H9 (cell line): ENCODE data around the gene ZNF423. TPM values are rescaled to one million over a fixed set of nuclear protein-coding genes. Genes with fewer than 3 reads are reported as not detected.

Source experiments
- DNase-seq: peaks from one replicate; pipeline ENCODE4 v3.0.0-alpha.2; 2017
- H2AFZ ChIP-seq: one replicate; pipeline ENCODE4 v1.6.1; 2013; ENCODE audit warnings: mild to moderate bottlenecking, low read length, control low read depth, moderate library complexity
- H2AK5ac ChIP-seq: 2 replicates; pipeline ENCODE4 v1.6.1; 2013; ENCODE audit warnings: low read length, control low read depth, mixed read lengths; ENCODE audit not compliant: insufficient read length
- H2BK120ac ChIP-seq: one replicate; pipeline ENCODE4 v1.6.1; 2013; ENCODE audit warnings: low read depth, mild to moderate bottlenecking, low read length, control low read depth, inconsistent platforms; ENCODE audit not compliant: poor library complexity, severe bottlenecking
- H2BK12ac ChIP-seq: 2 replicates; pipeline ENCODE4 v1.6.1; 2013; ENCODE audit warnings: low read length, control low read depth, mixed read lengths, low read depth; ENCODE audit not compliant: insufficient read length
- H2BK15ac ChIP-seq: 2 replicates; pipeline ENCODE4 v1.6.1; 2013; ENCODE audit warnings: low read depth, low read length, control low read depth
- H2BK20ac ChIP-seq: one replicate; pipeline ENCODE4 v1.6.1; 2013; ENCODE audit warnings: low read depth, mild to moderate bottlenecking, low read length, control low read depth, inconsistent platforms; ENCODE audit not compliant: poor library complexity, severe bottlenecking
- H2BK5ac ChIP-seq: 2 replicates; pipeline ENCODE4 v1.6.1; 2013; ENCODE audit warnings: low read length, control low read depth, mixed read lengths; ENCODE audit not compliant: insufficient read length
- H3K14ac ChIP-seq: 2 replicates; pipeline ENCODE4 v1.6.1; 2013; ENCODE audit warnings: low read length, control low read depth; ENCODE audit not compliant: insufficient read depth
- H3K18ac ChIP-seq: 2 replicates; pipeline ENCODE4 v1.6.1; 2013; ENCODE audit warnings: low read depth, mild to moderate bottlenecking, mixed read lengths, low read length, control low read depth; ENCODE audit not compliant: insufficient read length
- H3K23ac ChIP-seq: 2 replicates; pipeline ENCODE4 v1.6.1; 2013; ENCODE audit warnings: low read length, control low read depth, mixed read lengths, low read depth; ENCODE audit not compliant: insufficient read length
- H3K23me2 ChIP-seq: 2 replicates; pipeline ENCODE4 v1.6.1; 2013; ENCODE audit warnings: low read depth, mild to moderate bottlenecking, mixed read lengths, low read length, control low read depth; ENCODE audit not compliant: insufficient read length, poor library complexity, severe bottlenecking
- H3K27ac ChIP-seq: 2 replicates; pipeline ENCODE4 v1.5.1; 2013; ENCODE audit warnings: low read length, control low read depth, mixed read lengths, low read depth; ENCODE audit not compliant: insufficient read length
- H3K27me3 ChIP-seq: 2 replicates; pipeline ENCODE4 v1.6.1; 2013; ENCODE audit warnings: low read length, control low read depth, inconsistent platforms; ENCODE audit not compliant: insufficient read depth
- H3K4ac ChIP-seq: 2 replicates; pipeline ENCODE4 v1.6.1; 2013; ENCODE audit warnings: low read depth, mild to moderate bottlenecking, control low read depth, inconsistent platforms, low read length, moderate library complexity
- H3K4me1 ChIP-seq: 2 replicates; pipeline ENCODE4 v1.6.1; 2013; ENCODE audit warnings: low read length, control low read depth, inconsistent platforms; ENCODE audit not compliant: insufficient read depth
- H3K4me2 ChIP-seq: 2 replicates; pipeline ENCODE4 v1.6.1; 2013; ENCODE audit warnings: low read length, control low read depth, mixed read lengths; ENCODE audit not compliant: insufficient read length, insufficient read depth
- H3K56ac ChIP-seq: 2 replicates; pipeline ENCODE4 v1.6.1; 2013; ENCODE audit warnings: low read depth, mild to moderate bottlenecking, mixed read lengths, low read length, control low read depth; ENCODE audit not compliant: insufficient read length
- H3K79me1 ChIP-seq: 2 replicates; pipeline ENCODE4 v1.6.1; 2013; ENCODE audit warnings: low read depth, mild to moderate bottlenecking, moderate library complexity, low read length, control low read depth, inconsistent platforms; ENCODE audit not compliant: insufficient read depth, poor library complexity, severe bottlenecking
- H3K79me2 ChIP-seq: 2 replicates; pipeline ENCODE4 v1.6.1; 2013; ENCODE audit warnings: low read length, control low read depth, inconsistent platforms; ENCODE audit not compliant: insufficient read depth
- H3K9ac ChIP-seq: 2 replicates; pipeline ENCODE4 v1.6.1; 2013; ENCODE audit warnings: low read length, control low read depth, mixed read lengths; ENCODE audit not compliant: insufficient read length; ENCODE audit errors: extremely low read depth
- H3K9me3 ChIP-seq: one replicate; pipeline ENCODE4 v1.6.1; 2013; ENCODE audit warnings: low read depth, low read length, inconsistent platforms; ENCODE audit not compliant: control insufficient read depth
- H3T11ph ChIP-seq: one replicate; pipeline ENCODE4 v1.6.1; 2013; ENCODE audit warnings: mild to moderate bottlenecking, low read length, control low read depth, inconsistent platforms
- H4K20me1 ChIP-seq: one replicate; pipeline ENCODE4 v1.6.1; 2013; ENCODE audit not compliant: control insufficient read depth, insufficient read length, insufficient read depth
- H4K5ac ChIP-seq: 2 replicates; pipeline ENCODE4 v1.6.1; 2013; ENCODE audit warnings: low read depth, mild to moderate bottlenecking, mixed read lengths, low read length, control low read depth; ENCODE audit not compliant: insufficient read length
- H4K8ac ChIP-seq: replicated peaks from 2 replicates; pipeline ENCODE4 v1.6.1; 2013; ENCODE audit warnings: low read length, control low read depth, mixed read lengths, low read depth; ENCODE audit not compliant: insufficient read length
- H4K91ac ChIP-seq: 2 replicates; pipeline ENCODE4 v1.6.1; 2013; ENCODE audit warnings: low read depth, mild to moderate bottlenecking, moderate library complexity, mixed read lengths, low read length, control low read depth; ENCODE audit not compliant: insufficient read length
- H3K27ac Mint-ChIP-seq, 3 experiments: 2 replicates in 2 of 3; 3 replicates in 1 of 3; pipeline ENCODE4 v1.8.0; 2020 to 2021; ENCODE audit warnings: mixed read lengths in 3 of 3, mild to moderate bottlenecking in 1 of 3, moderate library complexity in 1 of 3
- H3K27me3 Mint-ChIP-seq: 2 replicates; pipeline ENCODE4 v1.8.0; 2021; ENCODE audit warnings: low read depth, mild to moderate bottlenecking, moderate library complexity, mixed read lengths
- H3K36me3 Mint-ChIP-seq, 3 experiments: 2 replicates in 2 of 3; 3 replicates in 1 of 3; pipeline ENCODE4 v1.8.0; 2020 to 2021; ENCODE audit warnings: low read depth in 3 of 3, mixed read lengths in 3 of 3; ENCODE audit not compliant: insufficient read depth in 1 of 3
- H3K4me1 Mint-ChIP-seq, 2 experiments: 2 replicates each; pipeline ENCODE4 v1.8.0; 2020; ENCODE audit warnings: mixed read lengths in 2 of 2
- H3K4me3 Mint-ChIP-seq, 2 experiments: 2 replicates in 1 of 2; 3 replicates in 1 of 2; pipeline ENCODE4 v1.8.0; 2020 to 2021; ENCODE audit warnings: mild to moderate bottlenecking in 2 of 2, mixed read lengths in 2 of 2, moderate library complexity in 1 of 2
- H3K9me3 Mint-ChIP-seq, 2 experiments: 2 replicates in 1 of 2; 3 replicates in 1 of 2; pipeline ENCODE4 v1.8.0; 2020; ENCODE audit warnings: mild to moderate bottlenecking in 2 of 2, mixed read lengths in 2 of 2, moderate library complexity in 1 of 2
- CTCF ChIP-seq: fragments of 200-600 bp; sonication (generic); conservative IDR thresholded peaks from 3 replicates; pipeline ENCODE4 v1.8.0; 2021; ENCODE audit warnings: antibody characterized with exemption, mild to moderate bottlenecking
- WGBS: extraction: QIAGEN DNeasy Blood & Tissue Kit; methylation state at CpG from one replicate; pipeline ENCODE4 v1.1.7; 2013; ENCODE audit warnings: missing lambda C conversion rate, low lambda C conversion rate, mixed read lengths; ENCODE audit not compliant: insufficient read length; ENCODE audit errors: extremely low coverage; 5-methylcytosine and 5-hydroxymethylcytosine counted together
- total RNA-seq: library from RNA; stranded (reverse); gene quantifications from 2 replicates; pipeline ENCODE4 v1.2.1, GENCODE V29; 2021

The ZNF423 gene
- total RNA-seq, 1 experiment from 2014 or later, result 51.5 TPM

- H3K27ac ChIP-seq, result no peak overlapping the region
- no peaks in the 10 kb centered on the region for H3K27me3 ChIP-seq
- no peak overlapping the region for H2BK12ac ChIP-seq
- no peaks in the 10 kb centered on the region for H3K79me2 ChIP-seq
- no peak overlapping the region for H2BK15ac ChIP-seq
- TF ChIP-seq CTCF, result no peak
- peaks cover 0 to 6% (median 3%) of the 10 kb centered on the region in 3 experiments; a peak in 5 of 7 replicates for H3K36me3 Mint-ChIP-seq
- no peak overlapping the region for H2BK20ac ChIP-seq
- H3K23me2 ChIP-seq, result no peaks in the 10 kb centered on the region
- no peaks in the 10 kb centered on the region for H3K9me3 ChIP-seq
- no peak overlapping the region for H2BK5ac ChIP-seq
- peaks cover 0 to 9% of the 10 kb centered on the region in 2 experiments; a peak in 2 of 4 replicates for H3K4me1 Mint-ChIP-seq
- H3K56ac ChIP-seq, result no peak overlapping the region
- H3K4ac ChIP-seq, result no peak overlapping the region
- no peaks in the 10 kb centered on the region for H3K79me1 ChIP-seq
- H3K27me3 Mint-ChIP-seq, result no peaks in the 10 kb centered on the region; the same call in 1 of the 2 replicates
- DNase-seq, result no peak
- H2BK120ac ChIP-seq, result no peak overlapping the region
- H3K18ac ChIP-seq, result no peak overlapping the region
- WGBS, result no CpG with 5 or more reads among the region's 20 CpGs
- H4K8ac ChIP-seq, result no peak overlapping the region
- H3K4me1 ChIP-seq, result no peaks in the 10 kb centered on the region
- H3K27ac Mint-ChIP-seq, result peak overlapping the region in 1 of 3 experiments; percentile 63; a peak in 2 of 7 replicates
- H3K14ac ChIP-seq, result no peak overlapping the region
- H2AFZ ChIP-seq, result no peak overlapping the region
- H3K9me3 Mint-ChIP-seq, result no peaks in the 10 kb centered on the region
- no peak overlapping the region for H4K91ac ChIP-seq
- no peak overlapping the region for H3K4me3 Mint-ChIP-seq
- H3K9ac ChIP-seq, result no peak overlapping the region
- H3K4me2 ChIP-seq, result no peak overlapping the region
- no peaks in the 10 kb centered on the region for H4K20me1 ChIP-seq
- no peak overlapping the region for H3K23ac ChIP-seq
- H3T11ph ChIP-seq, result no peak overlapping the region
- H4K5ac ChIP-seq, result no peak overlapping the region
- H2AK5ac ChIP-seq, result no peak overlapping the region
Measured at GRCh38 chr16:49498666-49499413, 357.1 kb downstream of the ZNF423 start.
